Measurements from ENCODE around the gene KIAA0319L.

The KIAA0319L gene

GRCh38 chr1:35565742-35566133, 8.5 kb upstream of the KIAA0319L start:
- no peaks in the 10 kb centered on the region for H3K27me3 Mint-ChIP-seq
- no peak overlapping the region for H3K4me3 Mint-ChIP-seq
- ATAC-seq (replicated peaks; ENCODE audit: extremely low read depth, poor library complexity, severe bottlenecking) = no peak
- H3K9me3 Mint-ChIP-seq = no peaks in the 10 kb centered on the region
- no peak for DNase-seq (ENCODE audit: low spot score in 2 of 2)
- H3K4me1 Mint-ChIP-seq = peaks cover 57% of the 10 kb centered on the region
- H3K36me3 Mint-ChIP-seq (ENCODE audit: insufficient read depth) = peaks cover 7% of the 10 kb centered on the region
- H3K27ac Mint-ChIP-seq (ENCODE audit: low read depth) = no peak overlapping the region

- H3K4me1 Mint-ChIP-seq = peaks cover 53% of the 10 kb centered on the region
- H3K9me3 Mint-ChIP-seq = no peaks in the 10 kb centered on the region
- H3K36me3 Mint-ChIP-seq (ENCODE audit: insufficient read depth) = peaks cover 7% of the 10 kb centered on the region
- ATAC-seq (replicated peaks; ENCODE audit: extremely low read depth, poor library complexity, severe bottlenecking) (no peak), DNase-seq (ENCODE audit: low spot score in 2 of 2) (no peak)
- no peaks in the 10 kb centered on the region for H3K27me3 Mint-ChIP-seq
- no peak overlapping the region for H3K27ac Mint-ChIP-seq (ENCODE audit: low read depth)
- H3K4me3 Mint-ChIP-seq = no peak overlapping the region
These were observed 7.9 kb upstream of the KIAA0319L start for GRCh38 chr1:35564884-35565741.

- peaks cover 10% of the 10 kb centered on the region for H3K36me3 Mint-ChIP-seq (ENCODE audit: insufficient read depth)
- H3K4me1 Mint-ChIP-seq = peaks cover 51% of the 10 kb centered on the region
- H3K9me3 Mint-ChIP-seq = no peaks in the 10 kb centered on the region
- no peaks in the 10 kb centered on the region for H3K27me3 Mint-ChIP-seq
- ATAC-seq (replicated peaks; ENCODE audit: extremely low read depth, poor library complexity, severe bottlenecking) = peak; percentile 61
- H3K4me3 Mint-ChIP-seq = no peak overlapping the region
- peak; percentile 59 to 77 for DNase-seq (ENCODE audit: low spot score in 2 of 2)
- no peak overlapping the region for H3K27ac Mint-ChIP-seq (ENCODE audit: low read depth)
These were observed 7.1 kb upstream of the KIAA0319L start for GRCh38 chr1:35564037-35564883.

GRCh38 chr1:35563166-35563565, 6.0 kb upstream of the KIAA0319L start:
- Mint-ChIP-seq H3K27me3 (no peaks in the 10 kb centered on the region), H3K4me1 (peaks cover 51% of the 10 kb centered on the region), H3K36me3 (ENCODE audit: insufficient read depth) (peaks cover 12% of the 10 kb centered on the region), H3K4me3 (no peak overlapping the region), H3K9me3 (no peaks in the 10 kb centered on the region), H3K27ac (ENCODE audit: low read depth) (no peak overlapping the region)
- ATAC-seq (replicated peaks; ENCODE audit: extremely low read depth, poor library complexity, severe bottlenecking) = no peak
- DNase-seq (ENCODE audit: low spot score in 2 of 2) = no peak

- DNase-seq (ENCODE audit: low spot score in 2 of 2) (no peak), ATAC-seq (replicated peaks; ENCODE audit: extremely low read depth, poor library complexity, severe bottlenecking) (no peak)
These were observed 4.9 kb upstream of the KIAA0319L start for GRCh38 chr1:35561972-35562680.

GRCh38 chr1:35561297-35561971, 4.2 kb upstream of the KIAA0319L start:
- no peak for DNase-seq (ENCODE audit: low spot score in 2 of 2)
- Mint-ChIP-seq H3K27me3 (no peaks in the 10 kb centered on the region), H3K27ac (ENCODE audit: low read depth) (no peak overlapping the region), H3K36me3 (ENCODE audit: insufficient read depth) (peaks cover 16% of the 10 kb centered on the region), H3K4me1 (peaks cover 50% of the 10 kb centered on the region), H3K4me3 (no peak overlapping the region), H3K9me3 (no peaks in the 10 kb centered on the region)
- no peak for ATAC-seq (replicated peaks; ENCODE audit: extremely low read depth, poor library complexity, severe bottlenecking)

More at GRCh38 chr1:35561972-35562680, 4.9 kb upstream of the KIAA0319L start:
- Mint-ChIP-seq H3K4me1 (peaks cover 50% of the 10 kb centered on the region), H3K4me3 (no peak overlapping the region), H3K9me3 (no peaks in the 10 kb centered on the region), H3K27ac (ENCODE audit: low read depth) (no peak overlapping the region), H3K27me3 (no peaks in the 10 kb centered on the region), H3K36me3 (ENCODE audit: insufficient read depth) (peaks cover 19% of the 10 kb centered on the region)

GRCh38 chr1:35560256-35561225, 3.3 kb upstream of the KIAA0319L start:
- no peak overlapping the region for H3K4me3 Mint-ChIP-seq
- no peak overlapping the region for H3K27ac Mint-ChIP-seq (ENCODE audit: low read depth)

GRCh38 chr1:35559317-35559944, 2.2 kb upstream of the KIAA0319L start:
- ATAC-seq (replicated peaks; ENCODE audit: extremely low read depth, poor library complexity, severe bottlenecking) = no peak
- peaks cover 63% of the 10 kb centered on the region for H3K4me1 Mint-ChIP-seq
- no peak for DNase-seq (ENCODE audit: low spot score in 2 of 2)
- H3K9me3 Mint-ChIP-seq = no peaks in the 10 kb centered on the region
- H3K36me3 Mint-ChIP-seq (ENCODE audit: insufficient read depth) = peaks cover 17% of the 10 kb centered on the region
- H3K4me3 Mint-ChIP-seq = peak overlapping the region; percentile 97
- H3K27ac Mint-ChIP-seq (ENCODE audit: low read depth) = peak overlapping the region; percentile 75
- no peaks in the 10 kb centered on the region for H3K27me3 Mint-ChIP-seq

More at GRCh38 chr1:35560256-35561225, 3.3 kb upstream of the KIAA0319L start:
- Mint-ChIP-seq H3K36me3 (ENCODE audit: insufficient read depth) (peaks cover 16% of the 10 kb centered on the region), H3K4me1 (peaks cover 58% of the 10 kb centered on the region), H3K27me3 (no peaks in the 10 kb centered on the region), H3K9me3 (no peaks in the 10 kb centered on the region)
- no peak for ATAC-seq (replicated peaks; ENCODE audit: extremely low read depth, poor library complexity, severe bottlenecking)
- DNase-seq (ENCODE audit: low spot score in 2 of 2) = no peak

GRCh38 chr1:35558374-35559316, 1.4 kb upstream of the KIAA0319L start:
- DNase-seq (ENCODE audit: low spot score in 2 of 2) = no peak
- Mint-ChIP-seq H3K4me1 (peaks cover 60% of the 10 kb centered on the region), H3K27me3 (no peaks in the 10 kb centered on the region), H3K36me3 (ENCODE audit: insufficient read depth) (peaks cover 18% of the 10 kb centered on the region), H3K9me3 (no peaks in the 10 kb centered on the region), H3K27ac (ENCODE audit: low read depth) (peak overlapping the region; percentile 97), H3K4me3 (peak overlapping the region; percentile 97)
- ATAC-seq (replicated peaks; ENCODE audit: extremely low read depth, poor library complexity, severe bottlenecking) = peak; percentile 8
